ENCODE measurements around the gene SRGAP3. TPM values are rescaled to one million over a fixed set of nuclear protein-coding genes. Genes with fewer than 3 reads are reported as not detected.
"Not testable (repeated sequence)": the region's sequence is repeated elsewhere in the genome, so short reads cannot be mapped to it uniquely, and the experiment has no call there.

Gene SRGAP3
- 10 to 100 TPM in 1 of 2 donors, 1 to 10 TPM in 1; 2.6 to 12.8 TPM for total RNA-seq

DNA sequence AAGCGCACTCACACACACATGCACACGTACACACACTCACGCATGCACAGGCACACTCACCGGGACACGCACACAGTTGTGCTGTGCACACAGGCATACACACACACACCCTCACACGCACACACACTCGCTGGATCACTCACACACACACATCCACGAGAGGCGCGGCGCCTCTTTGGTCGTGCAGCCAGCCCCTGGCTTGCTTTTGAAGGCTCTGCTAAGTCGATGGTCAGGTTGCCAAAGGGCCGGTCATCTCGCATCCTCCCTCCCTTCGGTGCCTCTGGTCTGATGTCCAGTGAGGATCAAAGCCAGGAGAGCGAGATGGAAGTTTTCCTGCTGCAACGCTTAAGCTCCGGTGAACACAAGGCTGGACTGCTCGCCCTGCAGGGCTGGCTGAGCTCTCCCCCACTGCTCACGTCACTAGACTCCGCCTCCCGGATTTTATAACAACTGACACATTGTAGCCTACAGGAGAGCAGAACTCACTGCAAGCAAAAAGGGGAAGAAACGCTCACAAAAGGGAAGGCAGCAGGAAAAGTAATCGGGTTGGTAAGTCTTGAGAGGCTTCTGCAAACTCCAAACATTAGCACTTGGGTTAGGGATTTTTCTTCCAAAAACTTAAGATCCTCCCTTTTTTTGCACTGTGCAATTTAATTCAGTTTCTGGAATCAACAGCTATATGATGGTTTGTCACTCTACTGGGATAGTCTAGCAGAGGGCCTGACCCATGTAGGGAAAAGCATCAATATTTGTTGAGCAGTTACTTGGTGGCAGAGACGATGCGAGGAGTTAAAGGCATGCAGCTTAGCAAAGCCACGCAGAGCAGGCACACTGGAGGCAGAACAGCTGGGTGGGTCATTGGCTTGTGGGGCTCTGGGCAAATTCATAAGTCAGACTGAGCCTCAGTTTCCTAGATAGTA lies at the start of gene SRGAP3:
TSS of gene SRGAP3 (minus strand) at position 374 of the 920 bp plus-strand sequence. CDS start 695 bp downstream, outside the sequence.
- ATAC-seq (ENCODE audit: insufficient number of reproducible peaks, low FRiP score, low read depth) (peak; percentile 93), DNase-seq (ENCODE audit: low spot score) (peak; percentile 56)
- Histone ChIP-seq H3K4me1 (ENCODE audit: control insufficient read depth in 1 of 2, low read depth in 2 of 2) (peaks cover 13 to 22% of the 10 kb centered on the region in 2 donors), H3K36me3 (no peaks in the 10 kb centered on the region), H3K4me3 (peak within 1 kb of the TSS; percentile 72), H3K27ac (no peak within 1 kb of the TSS), H3K27me3 (replicated peaks; ENCODE audit: insufficient read depth) (no peaks in the 10 kb centered on the region), H3K9me3 (no peaks in the 10 kb centered on the region)
- TF ChIP-seq, protein P1, sequence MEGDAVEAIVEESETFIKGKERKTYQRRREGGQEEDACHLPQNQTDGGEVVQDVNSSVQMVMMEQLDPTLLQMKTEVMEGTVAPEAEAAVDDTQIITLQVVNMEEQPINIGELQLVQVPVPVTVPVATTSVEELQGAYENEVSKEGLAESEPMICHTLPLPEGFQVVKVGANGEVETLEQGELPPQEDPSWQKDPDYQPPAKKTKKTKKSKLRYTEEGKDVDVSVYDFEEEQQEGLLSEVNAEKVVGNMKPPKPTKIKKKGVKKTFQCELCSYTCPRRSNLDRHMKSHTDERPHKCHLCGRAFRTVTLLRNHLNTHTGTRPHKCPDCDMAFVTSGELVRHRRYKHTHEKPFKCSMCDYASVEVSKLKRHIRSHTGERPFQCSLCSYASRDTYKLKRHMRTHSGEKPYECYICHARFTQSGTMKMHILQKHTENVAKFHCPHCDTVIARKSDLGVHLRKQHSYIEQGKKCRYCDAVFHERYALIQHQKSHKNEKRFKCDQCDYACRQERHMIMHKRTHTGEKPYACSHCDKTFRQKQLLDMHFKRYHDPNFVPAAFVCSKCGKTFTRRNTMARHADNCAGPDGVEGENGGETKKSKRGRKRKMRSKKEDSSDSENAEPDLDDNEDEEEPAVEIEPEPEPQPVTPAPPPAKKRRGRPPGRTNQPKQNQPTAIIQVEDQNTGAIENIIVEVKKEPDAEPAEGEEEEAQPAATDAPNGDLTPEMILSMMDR (IDR thresholded peaks at IDR 0.05): peak; percentile 49

GRCh38 chr3:9298236-9298635 lies 48.8 kb upstream of the SRGAP3 start:
- DNase-seq (ENCODE audit: low spot score) (no peak), ATAC-seq (ENCODE audit: insufficient number of reproducible peaks, low FRiP score, low read depth) (no peak)
- TF ChIP-seq, protein P1 (IDR thresholded peaks at IDR 0.05): no peak
- Histone ChIP-seq H3K36me3 (no peaks in the 10 kb centered on the region), H3K27ac (no peak overlapping the region), H3K9me3 (no peaks in the 10 kb centered on the region), H3K27me3 (replicated peaks; ENCODE audit: insufficient read depth) (no peaks in the 10 kb centered on the region), H3K4me1 (ENCODE audit: control insufficient read depth in 1 of 2, low read depth in 2 of 2) (peaks cover 0 to 6% of the 10 kb centered on the region in 2 donors), H3K4me3 (no peak overlapping the region)

GRCh38 chr3:9296241-9296640 lies 46.8 kb upstream of the SRGAP3 start:
- H3K36me3 ChIP-seq: no peaks in the 10 kb centered on the region
- H3K27me3 ChIP-seq (replicated peaks; ENCODE audit: insufficient read depth): no peaks in the 10 kb centered on the region
- TF ChIP-seq, protein P1 (IDR thresholded peaks at IDR 0.05): no peak
- H3K27ac ChIP-seq: no peak overlapping the region
- DNase-seq (ENCODE audit: low spot score) (no peak), ATAC-seq (ENCODE audit: insufficient number of reproducible peaks, low FRiP score, low read depth) (no peak)
- H3K9me3 ChIP-seq: no peaks in the 10 kb centered on the region
- no peak overlapping the region for H3K4me3 ChIP-seq
- H3K4me1 ChIP-seq (ENCODE audit: control insufficient read depth in 1 of 2, low read depth in 2 of 2): no peaks in the 10 kb centered on the region

DNA sequence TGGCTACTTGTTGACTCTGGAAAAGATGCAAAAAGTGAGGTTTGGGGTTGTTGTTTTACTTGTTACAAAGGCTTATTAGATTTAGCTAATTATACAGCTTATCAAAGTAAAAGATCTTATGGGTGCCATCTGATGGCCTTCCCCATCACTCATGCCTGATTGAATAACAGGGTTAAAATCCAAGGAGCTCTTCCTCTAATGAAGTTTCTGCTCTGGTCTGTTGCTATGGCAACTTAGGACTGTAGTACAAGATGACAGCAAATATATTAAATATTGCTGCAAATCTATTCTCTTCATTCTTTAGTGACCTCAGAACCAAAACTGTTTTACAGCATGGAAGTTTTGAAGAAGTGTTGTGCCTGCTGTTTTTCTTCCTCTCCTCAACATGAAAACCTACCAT lies 45.6 kb upstream of the SRGAP3 start:
- DNase-seq (ENCODE audit: low spot score) (no peak), ATAC-seq (ENCODE audit: insufficient number of reproducible peaks, low FRiP score, low read depth) (no peak)
- Histone ChIP-seq H3K4me1 (ENCODE audit: control insufficient read depth in 1 of 2, low read depth in 2 of 2) (no peaks in the 10 kb centered on the region), H3K4me3 (no peak overlapping the region), H3K27me3 (replicated peaks; ENCODE audit: insufficient read depth) (no peaks in the 10 kb centered on the region), H3K36me3 (no peaks in the 10 kb centered on the region), H3K9me3 (no peaks in the 10 kb centered on the region), H3K27ac (no peak overlapping the region)
- TF ChIP-seq, protein P1 (IDR thresholded peaks at IDR 0.05): no peak

DNA sequence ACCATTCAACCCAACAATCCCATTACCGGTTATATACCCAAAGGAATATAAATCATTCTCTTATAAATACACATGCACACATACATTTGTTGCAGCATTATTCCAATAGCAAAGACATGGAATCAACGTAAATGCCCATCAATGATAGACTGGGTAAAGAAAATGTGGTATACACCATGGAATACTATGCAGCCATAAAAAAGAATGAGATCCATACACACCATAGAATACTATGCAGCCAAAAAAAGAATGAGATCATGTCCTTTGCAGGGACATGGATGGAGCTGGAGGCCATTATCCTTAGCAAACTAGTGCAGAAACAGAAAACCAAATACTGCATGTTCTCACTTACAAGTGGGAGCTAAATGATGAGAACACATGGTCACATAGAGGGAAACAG lies 44.5 kb upstream of the SRGAP3 start:
- H3K27ac ChIP-seq; DNase-seq (ENCODE audit: low spot score); H3K4me1 ChIP-seq (ENCODE audit: control insufficient read depth in 1 of 2, low read depth in 2 of 2); H3K4me3 ChIP-seq; H3K9me3 ChIP-seq; H3K36me3 ChIP-seq; ATAC-seq (ENCODE audit: insufficient number of reproducible peaks, low FRiP score, low read depth); H3K27me3 ChIP-seq (replicated peaks; ENCODE audit: insufficient read depth): not testable (repeated sequence)

Measured in thoracic aorta (tissue), 2 donors.